GM12878 (cell line): Measurements from ENCODE around the gene PI16. TPM values are rescaled to one million over a fixed set of nuclear protein-coding genes. Genes with fewer than 3 reads are reported as not detected.

Experiments used
- E2F4 ChIP-seq: IDR thresholded peaks from 2 replicates; pipeline ENCODE4 v1.6.1; 2012; ENCODE audit warnings: low read depth, low read length, improper control_type of control experiment
- MXI1 ChIP-seq: fragments of 150-350 bp; IDR thresholded peaks from 2 replicates; pipeline ENCODE4 v1.6.1; 2011; ENCODE audit warnings: low read depth, mild to moderate bottlenecking, inconsistent platforms, low read length, improper control_type of control experiment
- PAX5 ChIP-seq: IDR thresholded peaks from 2 replicates; pipeline ENCODE4 v1.6.1; 2011; ENCODE audit warnings: low read depth, low read length, borderline replicate concordance
- PBX3 ChIP-seq: IDR thresholded peaks from 2 replicates; pipeline ENCODE4 v1.6.1; 2011; ENCODE audit warnings: mild to moderate bottlenecking, low read depth, low read length, moderate library complexity; ENCODE audit not compliant: insufficient replicate concordance
- ZNF687 ChIP-seq: fragments of 450-650 bp; IDR thresholded peaks from 2 replicates; pipeline ENCODE4 v1.6.1; 2017; ENCODE audit warnings: mild to moderate bottlenecking, moderate library complexity
- polyA plus RNA-seq, 11 experiments: library from polyadenylated mRNA; depleted of rRNA in 4 of 11; unstranded in 6 of 11; stranded (reverse) in 5 of 11; fragments of >200 nt; fragmentation: Nextera tagmentation in 4 of 11; fragmentation: Illumina TruSeq in 1 of 11; extraction: Ambion mirVana in 4 of 11; extraction: Trizol in 1 of 11; gene quantifications; 1 replicate in 1 of 11; 2 replicates in 10 of 11; pipeline versions ENCODE4 v1.2.1 to v1.2.3, GENCODE V29; 2011 to 2016; ENCODE audit warnings: inconsistent platforms in 2 of 11, missing spikeins in 2 of 11, low read depth in 1 of 11
- total RNA-seq, 4 experiments: library from RNA; depleted of rRNA in 3 of 4; stranded (reverse); fragments of >200 nt in 3 of 4; fragmentation: Illumina TruSeq in 1 of 4; extraction: Trizol in 1 of 4; gene quantifications; 2 replicates each; pipeline versions ENCODE4 v1.2.1 to v1.2.3, GENCODE V29; 2013 to 2021
- TF ChIP-seq, protein P1 (sequence below): IDR thresholded peaks from 2 replicates; pipeline ENCODE4 v1.6.1; 2011; ENCODE audit warnings: low read depth, mild to moderate bottlenecking, low read length, moderate library complexity, borderline replicate concordance; ENCODE audit errors: extremely low read depth

The PI16 gene
- total and polyA plus RNA-seq, 10 of the 15 experiments (the other 5 are each of a cell fraction or from before 2014, with no cell fraction given) = 0.08 to 0.12 TPM; not detected in 8

GRCh38 chr6:36997811-36998722 is 43.5 kb downstream of the PI16 start (continued):
- TF ChIP-seq, protein P1, sequence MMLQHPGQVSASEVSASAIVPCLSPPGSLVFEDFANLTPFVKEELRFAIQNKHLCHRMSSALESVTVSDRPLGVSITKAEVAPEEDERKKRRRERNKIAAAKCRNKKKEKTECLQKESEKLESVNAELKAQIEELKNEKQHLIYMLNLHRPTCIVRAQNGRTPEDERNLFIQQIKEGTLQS = no peak
- TF ChIP-seq E2F4 (no peak), PBX3 (no peak), MXI1 (no peak), PAX5 (no peak), ZNF687 (no peak)
